ENCODE measurements around the gene SDR42E2. TPM values are rescaled to one million over a fixed set of nuclear protein-coding genes. Genes with fewer than 3 reads are reported as not detected.

SDR42E2 gene
- total and polyA plus RNA-seq, 7 experiments from 2014 or later = 0.07 to 1.6 (median 0.81) TPM; not detected in 1

DNA sequence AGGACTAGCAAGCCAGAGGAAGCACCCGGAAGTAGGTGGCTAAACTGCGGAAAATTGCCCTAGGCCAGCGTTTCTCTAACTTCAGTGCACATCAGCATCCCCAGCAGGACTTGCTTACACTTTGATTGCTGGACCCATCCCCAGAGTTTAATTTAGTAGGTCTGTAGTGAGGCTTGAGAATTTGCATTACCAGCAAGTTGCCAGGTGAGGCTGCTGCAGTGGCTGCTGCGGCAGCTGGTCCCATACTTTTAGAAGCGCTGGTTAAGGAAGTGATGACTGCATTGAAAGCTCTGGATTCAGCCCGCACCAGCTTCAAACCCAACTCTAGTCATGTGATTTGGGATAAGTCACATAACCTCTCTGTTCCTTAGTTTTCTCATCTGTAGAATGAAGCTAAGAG lies 48.0 kb downstream of the SDR42E2 start:
- H3K27ac ChIP-seq (ENCODE audit: low read depth, low read length) = no peak overlapping the region
- no peak for DNase-seq
- H3K4me1 ChIP-seq (ENCODE audit: control insufficient read depth in 2 of 2, insufficient read depth in 2 of 2, low read length in 2 of 2) = peaks cover 9 to 13% of the 10 kb centered on the region in 2 donors
- no peak for ATAC-seq
- Mint-ChIP-seq H3K9me3 (no peaks in the 10 kb centered on the region), H3K4me3 (no peak overlapping the region), H3K27me3 (no peaks in the 10 kb centered on the region), H3K27ac (no peak overlapping the region), H3K4me1 (peaks cover 24 to 62% (median 35%) of the 10 kb centered on the region in 7 donors), H3K36me3 (peaks cover 0 to 40% (median 18%) of the 10 kb centered on the region in 5 donors)
- no peak overlapping the region for H3K4me3 ChIP-seq (ENCODE audit: low read length)
- ChIA-PET CTCF (interaction anchor here (0.7 to 1.7 kb wide), 2 partner anchors 86 to 88 kb away, joined by 3 to 7 read pairs; no protein-coding TSS in a partner anchor), POLR2A (interaction anchor here (1.0 to 9.4 kb wide), 4 partner anchors 11 to 86 kb away, joined by 3 to 146 read pairs (median 4); partner anchors contain the start of gene POLR3E)
- H3K36me3 ChIP-seq (ENCODE audit: control insufficient read depth in 2 of 3, insufficient read depth in 3 of 3, low read length in 3 of 3) = peaks cover 0 to 8% (median 0%) of the 10 kb centered on the region in 3 experiments
- intact Hi-C loops (cut with micrococcal nuclease) = no loop called here
- H3K9me3 ChIP-seq (ENCODE audit: control insufficient read depth in 2 of 3, low read length in 3 of 3) = no peaks in the 10 kb centered on the region
- H3K27me3 ChIP-seq (ENCODE audit: control insufficient read depth in 2 of 2, insufficient read depth in 2 of 2, low read length in 2 of 2) = no peaks in the 10 kb centered on the region

GRCh38 chr16:22210854-22211253 lies 48.5 kb downstream of the SDR42E2 start:
- no peak for DNase-seq
- ATAC-seq = no peak
- Mint-ChIP-seq H3K9me3 (no peaks in the 10 kb centered on the region), H3K36me3 (peaks cover 0 to 43% (median 18%) of the 10 kb centered on the region in 5 donors), H3K27me3 (no peaks in the 10 kb centered on the region), H3K4me3 (peak overlapping the region in 1 of 10 donors; percentile 21), H3K27ac (peak overlapping the region in 2 of 9 donors; percentile 21 to 76), H3K4me1 (peaks cover 24 to 60% (median 32%) of the 10 kb centered on the region in 7 donors)
- intact Hi-C loops (cut with micrococcal nuclease) = no loop called here
- ChIA-PET CTCF (interaction anchor here (0.7 kb wide), 1 partner anchor 86 kb away, joined by 3 read pairs; no protein-coding TSS in a partner anchor), POLR2A (interaction anchor here (1.0 to 1.6 kb wide), 3 partner anchors 10 to 86 kb away, joined by 3 to 4 read pairs (median 3); partner anchors contain the start of gene POLR3E)
- Histone ChIP-seq H3K9me3 (ENCODE audit: control insufficient read depth in 2 of 3, low read length in 3 of 3) (no peaks in the 10 kb centered on the region), H3K27me3 (ENCODE audit: control insufficient read depth in 2 of 2, insufficient read depth in 2 of 2, low read length in 2 of 2) (no peaks in the 10 kb centered on the region), H3K4me3 (ENCODE audit: low read length) (no peak overlapping the region), H3K27ac (ENCODE audit: low read depth, low read length) (no peak overlapping the region), H3K36me3 (ENCODE audit: control insufficient read depth in 2 of 3, insufficient read depth in 3 of 3, low read length in 3 of 3) (peaks cover 0 to 8% (median 0%) of the 10 kb centered on the region in 3 experiments), H3K4me1 (ENCODE audit: control insufficient read depth in 2 of 2, insufficient read depth in 2 of 2, low read length in 2 of 2) (peaks cover 9 to 10% of the 10 kb centered on the region in 2 donors)

- Mint-ChIP-seq H3K36me3 (peaks cover 0 to 45% (median 18%) of the 10 kb centered on the region in 5 donors), H3K4me1 (peaks cover 13 to 55% (median 16%) of the 10 kb centered on the region in 7 donors), H3K27me3 (no peaks in the 10 kb centered on the region), H3K9me3 (no peaks in the 10 kb centered on the region), H3K27ac (no peak overlapping the region), H3K4me3 (no peak overlapping the region)
- no peak for DNase-seq
- Histone ChIP-seq H3K4me1 (ENCODE audit: control insufficient read depth in 2 of 2, insufficient read depth in 2 of 2, low read length in 2 of 2) (no peaks in the 10 kb centered on the region), H3K9me3 (ENCODE audit: control insufficient read depth in 2 of 3, low read length in 3 of 3) (no peaks in the 10 kb centered on the region), H3K27me3 (ENCODE audit: control insufficient read depth in 2 of 2, insufficient read depth in 2 of 2, low read length in 2 of 2) (no peaks in the 10 kb centered on the region), H3K4me3 (ENCODE audit: low read length) (no peak overlapping the region), H3K27ac (ENCODE audit: low read depth, low read length) (no peak overlapping the region), H3K36me3 (ENCODE audit: control insufficient read depth in 2 of 3, insufficient read depth in 3 of 3, low read length in 3 of 3) (no peaks in the 10 kb centered on the region)
- CTCF ChIA-PET = no interaction called here
- POLR2A ChIA-PET = no interaction called here
- intact Hi-C loops (cut with micrococcal nuclease) = no loop called here
- ATAC-seq = no peak
Measured at GRCh38 chr16:22213236-22213635, 50.9 kb downstream of the SDR42E2 start.

DNA sequence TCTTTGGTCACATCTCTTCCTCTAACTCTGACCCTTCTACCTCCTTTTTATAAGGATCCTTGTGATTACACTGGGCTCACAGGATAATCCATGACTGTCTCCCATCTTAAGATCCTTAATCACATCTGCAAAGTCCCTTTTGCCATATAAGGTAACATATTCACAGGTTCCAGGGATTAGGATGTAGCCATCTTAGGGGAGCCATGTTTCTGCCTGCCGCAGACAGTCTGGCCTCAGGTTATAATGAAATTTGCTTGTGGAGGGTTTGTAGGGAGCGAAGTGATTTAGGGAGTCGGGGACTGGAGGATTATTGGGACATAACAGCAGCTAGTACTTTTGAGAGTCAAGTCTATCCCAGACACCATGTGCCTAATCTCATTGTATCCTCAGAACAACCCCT lies 51.5 kb downstream of the SDR42E2 start:
- DNase-seq (no peak), ATAC-seq (no peak)
- peaks cover 7 to 50% (median 14%) of the 10 kb centered on the region in 7 donors for H3K4me1 Mint-ChIP-seq
- POLR2A ChIA-PET = no interaction called here
- CTCF ChIA-PET = no interaction called here
- Histone ChIP-seq H3K9me3 (ENCODE audit: control insufficient read depth in 2 of 3, low read length in 3 of 3) (no peaks in the 10 kb centered on the region), H3K36me3 (ENCODE audit: control insufficient read depth in 2 of 3, insufficient read depth in 3 of 3, low read length in 3 of 3) (no peaks in the 10 kb centered on the region), H3K27ac (ENCODE audit: low read depth, low read length) (no peak overlapping the region), H3K27me3 (ENCODE audit: control insufficient read depth in 2 of 2, insufficient read depth in 2 of 2, low read length in 2 of 2) (no peaks in the 10 kb centered on the region), H3K4me1 (ENCODE audit: control insufficient read depth in 2 of 2, insufficient read depth in 2 of 2, low read length in 2 of 2) (no peaks in the 10 kb centered on the region), H3K4me3 (ENCODE audit: low read length) (no peak overlapping the region)
- no peak overlapping the region for H3K4me3 Mint-ChIP-seq
- H3K27ac Mint-ChIP-seq = peak overlapping the region in 1 of 9 donors; percentile 77
- H3K36me3 Mint-ChIP-seq = peaks cover 0 to 45% (median 18%) of the 10 kb centered on the region in 5 donors
- intact Hi-C loops (cut with micrococcal nuclease) = no loop called here
- H3K27me3 Mint-ChIP-seq = no peaks in the 10 kb centered on the region
- H3K9me3 Mint-ChIP-seq = no peaks in the 10 kb centered on the region

DNA sequence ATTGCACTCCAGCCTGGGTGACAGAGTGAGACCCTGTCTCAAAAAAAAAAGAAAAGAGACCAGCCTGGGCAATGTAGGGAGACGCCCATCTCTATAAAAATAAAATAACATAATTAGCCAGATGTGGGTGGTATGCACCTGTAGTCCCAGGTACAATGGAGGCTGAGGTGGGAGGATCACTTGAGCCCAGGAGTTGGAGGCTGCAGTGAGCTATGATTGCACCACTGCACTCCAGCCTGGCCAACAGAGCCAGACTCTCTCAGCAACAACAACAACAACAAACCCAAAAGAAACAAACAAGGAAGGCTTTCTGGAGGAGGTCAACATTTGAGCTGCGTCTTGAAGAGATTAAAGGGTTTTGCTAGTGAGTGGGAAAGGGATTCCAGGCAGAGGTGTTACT lies 52.1 kb downstream of the SDR42E2 start:
- Histone ChIP-seq H3K27me3 (ENCODE audit: control insufficient read depth in 2 of 2, insufficient read depth in 2 of 2, low read length in 2 of 2) (no peaks in the 10 kb centered on the region), H3K36me3 (ENCODE audit: control insufficient read depth in 2 of 3, insufficient read depth in 3 of 3, low read length in 3 of 3) (no peaks in the 10 kb centered on the region), H3K27ac (ENCODE audit: low read depth, low read length) (no peak overlapping the region), H3K4me1 (ENCODE audit: control insufficient read depth in 2 of 2, insufficient read depth in 2 of 2, low read length in 2 of 2) (no peaks in the 10 kb centered on the region), H3K9me3 (ENCODE audit: control insufficient read depth in 2 of 3, low read length in 3 of 3) (no peaks in the 10 kb centered on the region), H3K4me3 (ENCODE audit: low read length) (no peak overlapping the region)
- ChIA-PET CTCF (no interaction called here), POLR2A (no interaction called here)
- no peak overlapping the region for H3K27ac Mint-ChIP-seq
- peaks cover 7 to 44% (median 14%) of the 10 kb centered on the region in 7 donors for H3K4me1 Mint-ChIP-seq
- H3K4me3 Mint-ChIP-seq = no peak overlapping the region
- H3K36me3 Mint-ChIP-seq = peaks cover 0 to 45% (median 18%) of the 10 kb centered on the region in 5 donors
- ATAC-seq (no peak), DNase-seq (no peak)
- H3K27me3 Mint-ChIP-seq = no peaks in the 10 kb centered on the region
- H3K9me3 Mint-ChIP-seq = no peaks in the 10 kb centered on the region
- intact Hi-C loops (cut with micrococcal nuclease) = no loop called here

DNA sequence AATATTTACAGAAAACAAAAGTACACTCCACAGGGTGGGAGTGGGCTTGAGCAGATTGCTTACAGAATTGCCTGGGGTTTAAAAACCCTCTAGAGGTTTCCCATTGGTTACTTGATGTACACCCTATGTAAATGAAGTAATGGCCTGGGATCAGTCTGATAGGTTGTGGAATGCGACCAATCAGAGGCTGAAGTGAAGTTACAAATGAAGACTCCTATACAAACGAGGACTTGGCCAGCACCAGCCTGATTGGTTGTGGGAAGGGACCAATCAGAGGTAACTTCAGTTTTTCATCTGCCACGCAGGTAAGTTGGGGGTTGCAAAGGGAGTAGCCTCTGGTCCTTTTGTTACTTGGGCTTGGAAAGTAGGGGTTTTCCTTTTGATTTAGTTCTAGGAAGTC lies 52.6 kb downstream of the SDR42E2 start:
- no peaks in the 10 kb centered on the region for H3K27me3 ChIP-seq (ENCODE audit: control insufficient read depth in 2 of 2, insufficient read depth in 2 of 2, low read length in 2 of 2)
- intact Hi-C loops (cut with micrococcal nuclease) = no loop called here
- CTCF ChIA-PET = no interaction called here
- H3K9me3 ChIP-seq (ENCODE audit: control insufficient read depth in 2 of 3, low read length in 3 of 3) = no peaks in the 10 kb centered on the region
- H3K27ac Mint-ChIP-seq = no peak overlapping the region
- H3K27ac ChIP-seq (ENCODE audit: low read depth, low read length) = no peak overlapping the region
- DNase-seq (no peak), ATAC-seq (no peak)
- no peaks in the 10 kb centered on the region for H3K27me3 Mint-ChIP-seq
- peaks cover 0 to 48% (median 18%) of the 10 kb centered on the region in 5 donors for H3K36me3 Mint-ChIP-seq
- no peak overlapping the region for H3K4me3 Mint-ChIP-seq
- H3K4me1 Mint-ChIP-seq = peaks cover 7 to 41% (median 14%) of the 10 kb centered on the region in 7 donors
- no peaks in the 10 kb centered on the region for H3K4me1 ChIP-seq (ENCODE audit: control insufficient read depth in 2 of 2, insufficient read depth in 2 of 2, low read length in 2 of 2)
- H3K4me3 ChIP-seq (ENCODE audit: low read length) = no peak overlapping the region
- H3K36me3 ChIP-seq (ENCODE audit: control insufficient read depth in 2 of 3, insufficient read depth in 3 of 3, low read length in 3 of 3) = no peaks in the 10 kb centered on the region
- POLR2A ChIA-PET = no interaction called here
- H3K9me3 Mint-ChIP-seq = no peaks in the 10 kb centered on the region
